Panc1 (cell line): ENCODE data around the gene TRAF2. TPM values are rescaled to one million over a fixed set of nuclear protein-coding genes. Genes with fewer than 3 reads are reported as not detected.

Experiments used
- ATAC-seq: fragments of 200-7000 bp; cut with Tn5 transposase; 2 replicates; pipeline ENCODE4 v1.9.1; 2020; ENCODE audit warnings: mild to moderate bottlenecking, moderate library complexity
- BruUV-seq: library from RNA; stranded (reverse); fragments of 400-500 nt; replicated peaks from 2 replicates; lab custom pipeline; 2021; lab: Mats Ljungman, UMichigan
- CTCF ChIA-PET: fragments of 300-600 bp; sonication (Branson Sonifier 250); formaldehyde crosslinking; loops from one replicate; lab custom pipeline; 2022; ENCODE audit warnings: antibody characterized with exemption; lab: Charles Lee
- POLR2A ChIA-PET: fragments of 300-600 bp; sonication (Branson Sonifier 250); formaldehyde crosslinking; loops from one replicate; lab custom pipeline; 2022; ENCODE audit warnings: antibody characterized with exemption; lab: Charles Lee
- DNase-seq: peaks from one replicate; pipeline ENCODE4 v3.0.0-alpha.2; 2010; ENCODE audit warnings: low read depth, low spot score
- H3K27ac ChIP-seq: 2 replicates; pipeline ENCODE4 v1.5.1; 2011; ENCODE audit warnings: mild to moderate bottlenecking, low read length, inconsistent platforms
- H3K27me3 ChIP-seq: fragments of 200-500 bp; sonication (Bioruptor generic); 2 replicates; pipeline ENCODE4 v1.6.0; 2014; ENCODE audit warnings: low read length, inconsistent platforms; ENCODE audit not compliant: control insufficient read depth, insufficient read depth
- H3K36me3 ChIP-seq: fragments of 200-500 bp; sonication (Bioruptor generic); 2 replicates; pipeline ENCODE4 v1.5.1; 2014; ENCODE audit warnings: inconsistent platforms, mild to moderate bottlenecking, low read length, moderate library complexity; ENCODE audit not compliant: control insufficient read depth, insufficient read depth
- H3K4me1 ChIP-seq: 2 replicates; pipeline ENCODE4 v1.5.1; 2011; ENCODE audit warnings: inconsistent platforms, mild to moderate bottlenecking, low read length, moderate library complexity; ENCODE audit not compliant: control insufficient read depth, insufficient read depth
- H3K4me3 ChIP-seq, 2 experiments: 2 replicates each; pipeline ENCODE4 v1.5.1; 2011 to 2012; ENCODE audit warnings: low read depth in 2 of 2, low read length in 2 of 2, mild to moderate bottlenecking in 2 of 2, inconsistent platforms in 1 of 2, moderate library complexity in 1 of 2
- H3K9me3 ChIP-seq: fragments of 200-500 bp; sonication (Bioruptor generic); 2 replicates; pipeline ENCODE4 v1.5.1; 2014; ENCODE audit warnings: low read depth, mild to moderate bottlenecking, inconsistent platforms, low read length, moderate library complexity; ENCODE audit not compliant: control insufficient read depth, insufficient read depth
- POLR2AphosphoS5 ChIP-seq: IDR thresholded peaks from 2 replicates; pipeline ENCODE4 v1.6.1; 2012; ENCODE audit warnings: mild to moderate bottlenecking, low read depth, low read length, moderate library complexity
- SIN3A ChIP-seq: IDR thresholded peaks from 2 replicates; pipeline ENCODE4 v1.6.1; 2012; ENCODE audit warnings: low read depth, mild to moderate bottlenecking, low read length, moderate library complexity, borderline replicate concordance; ENCODE audit not compliant: insufficient read depth
- TCF7L2 ChIP-seq: IDR thresholded peaks from 2 replicates; pipeline ENCODE4 v1.6.1; 2011; ENCODE audit warnings: mild to moderate bottlenecking, low read depth, low read length, inconsistent platforms
- in situ Hi-C: cut with HindIII; loops from 2 replicates; pipeline ENCODE4 v1.10.0; 2016; ENCODE audit warnings: low sequenced_read_pairs, low pct_unique_long_range_greater_than_20kb
- intact Hi-C: fragments of 100-400 bp; cut with micrococcal nuclease; formaldehyde crosslinking; loops from one replicate; pipeline ENCODE4 v1.10.0; 2022; ENCODE audit not compliant: unreplicated experiment
- total RNA-seq: library from RNA; stranded (reverse); gene quantifications from one replicate; pipeline ENCODE4 v1.2.1, GENCODE V29; 2021; ENCODE audit not compliant: unreplicated experiment
- TF ChIP-seq, protein P1 (sequence below), 2 experiments: IDR thresholded peaks; 2 replicates each; pipeline ENCODE4 v1.6.1; 2011 to 2012; ENCODE audit warnings: low read depth in 2 of 2, control low read depth in 1 of 2, low read length in 1 of 2, mild to moderate bottlenecking in 1 of 2, moderate library complexity in 1 of 2; ENCODE audit not compliant: insufficient read depth in 1 of 2
- TF ChIP-seq, protein P2 (sequence below): fragments of 450-650 bp; IDR thresholded peaks from 2 replicates; pipeline ENCODE4 v1.5.1; 2017; ENCODE audit warnings: mild to moderate bottlenecking

TRAF2 gene
- total RNA-seq, 1 experiment from 2014 or later = 48.7 TPM

DNA sequence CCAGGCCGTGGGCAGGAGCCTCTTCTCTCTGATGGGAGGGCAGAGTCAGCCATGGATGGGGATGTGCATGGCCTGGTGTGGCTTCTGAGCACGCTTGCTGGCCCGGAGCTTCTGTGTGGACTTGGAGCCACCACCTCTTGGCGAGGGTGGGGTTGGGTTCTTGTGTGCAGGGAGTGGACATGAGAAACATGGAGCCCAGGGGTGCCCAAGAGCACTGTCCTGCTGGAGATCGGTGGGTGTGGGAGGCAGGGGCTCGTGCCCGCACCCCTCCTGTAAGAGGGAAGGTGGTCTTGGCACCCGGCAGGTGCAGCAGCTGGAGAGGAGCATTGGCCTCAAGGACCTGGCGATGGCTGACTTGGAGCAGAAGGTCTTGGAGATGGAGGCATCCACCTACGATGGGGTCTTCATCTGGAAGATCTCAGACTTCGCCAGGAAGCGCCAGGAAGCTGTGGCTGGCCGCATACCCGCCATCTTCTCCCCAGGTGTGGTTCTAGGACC, 34.5 kb downstream of the TRAF2 start:
- in situ Hi-C loops = no loop called here
- Histone ChIP-seq H3K9me3 (no peaks in the 10 kb centered on the region), H3K4me1 (no peaks in the 10 kb centered on the region), H3K27ac (no peak overlapping the region), H3K27me3 (no peaks in the 10 kb centered on the region), H3K36me3 (peaks cover 3% of the 10 kb centered on the region; the same call in 1 of the 2 replicates), H3K4me3 (no peak overlapping the region)
- intact Hi-C loops = no loop called here
- no TSS peak for BruUV-seq
- POLR2A ChIA-PET = interaction anchor here (0.6 kb wide), 1 partner anchor 16 kb away, joined by 3 read pairs; no protein-coding TSS in a partner anchor
- DNase-seq = no peak
- TF ChIP-seq TCF7L2 (no peak), SIN3A (no peak), POLR2AphosphoS5 (no peak)
- TF ChIP-seq, protein P1, sequence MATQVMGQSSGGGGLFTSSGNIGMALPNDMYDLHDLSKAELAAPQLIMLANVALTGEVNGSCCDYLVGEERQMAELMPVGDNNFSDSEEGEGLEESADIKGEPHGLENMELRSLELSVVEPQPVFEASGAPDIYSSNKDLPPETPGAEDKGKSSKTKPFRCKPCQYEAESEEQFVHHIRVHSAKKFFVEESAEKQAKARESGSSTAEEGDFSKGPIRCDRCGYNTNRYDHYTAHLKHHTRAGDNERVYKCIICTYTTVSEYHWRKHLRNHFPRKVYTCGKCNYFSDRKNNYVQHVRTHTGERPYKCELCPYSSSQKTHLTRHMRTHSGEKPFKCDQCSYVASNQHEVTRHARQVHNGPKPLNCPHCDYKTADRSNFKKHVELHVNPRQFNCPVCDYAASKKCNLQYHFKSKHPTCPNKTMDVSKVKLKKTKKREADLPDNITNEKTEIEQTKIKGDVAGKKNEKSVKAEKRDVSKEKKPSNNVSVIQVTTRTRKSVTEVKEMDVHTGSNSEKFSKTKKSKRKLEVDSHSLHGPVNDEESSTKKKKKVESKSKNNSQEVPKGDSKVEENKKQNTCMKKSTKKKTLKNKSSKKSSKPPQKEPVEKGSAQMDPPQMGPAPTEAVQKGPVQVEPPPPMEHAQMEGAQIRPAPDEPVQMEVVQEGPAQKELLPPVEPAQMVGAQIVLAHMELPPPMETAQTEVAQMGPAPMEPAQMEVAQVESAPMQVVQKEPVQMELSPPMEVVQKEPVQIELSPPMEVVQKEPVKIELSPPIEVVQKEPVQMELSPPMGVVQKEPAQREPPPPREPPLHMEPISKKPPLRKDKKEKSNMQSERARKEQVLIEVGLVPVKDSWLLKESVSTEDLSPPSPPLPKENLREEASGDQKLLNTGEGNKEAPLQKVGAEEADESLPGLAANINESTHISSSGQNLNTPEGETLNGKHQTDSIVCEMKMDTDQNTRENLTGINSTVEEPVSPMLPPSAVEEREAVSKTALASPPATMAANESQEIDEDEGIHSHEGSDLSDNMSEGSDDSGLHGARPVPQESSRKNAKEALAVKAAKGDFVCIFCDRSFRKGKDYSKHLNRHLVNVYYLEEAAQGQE (IDR thresholded peaks at IDR 0.05; ENCODE audit: insufficient read depth in 1 of 2, low read depth in 2 of 2, low read length in 1 of 2) = no peak
- TF ChIP-seq, protein P2, sequence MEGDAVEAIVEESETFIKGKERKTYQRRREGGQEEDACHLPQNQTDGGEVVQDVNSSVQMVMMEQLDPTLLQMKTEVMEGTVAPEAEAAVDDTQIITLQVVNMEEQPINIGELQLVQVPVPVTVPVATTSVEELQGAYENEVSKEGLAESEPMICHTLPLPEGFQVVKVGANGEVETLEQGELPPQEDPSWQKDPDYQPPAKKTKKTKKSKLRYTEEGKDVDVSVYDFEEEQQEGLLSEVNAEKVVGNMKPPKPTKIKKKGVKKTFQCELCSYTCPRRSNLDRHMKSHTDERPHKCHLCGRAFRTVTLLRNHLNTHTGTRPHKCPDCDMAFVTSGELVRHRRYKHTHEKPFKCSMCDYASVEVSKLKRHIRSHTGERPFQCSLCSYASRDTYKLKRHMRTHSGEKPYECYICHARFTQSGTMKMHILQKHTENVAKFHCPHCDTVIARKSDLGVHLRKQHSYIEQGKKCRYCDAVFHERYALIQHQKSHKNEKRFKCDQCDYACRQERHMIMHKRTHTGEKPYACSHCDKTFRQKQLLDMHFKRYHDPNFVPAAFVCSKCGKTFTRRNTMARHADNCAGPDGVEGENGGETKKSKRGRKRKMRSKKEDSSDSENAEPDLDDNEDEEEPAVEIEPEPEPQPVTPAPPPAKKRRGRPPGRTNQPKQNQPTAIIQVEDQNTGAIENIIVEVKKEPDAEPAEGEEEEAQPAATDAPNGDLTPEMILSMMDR = no peak
- CTCF ChIA-PET = interaction anchor here (0.7 kb wide), 1 partner anchor 21 kb away, joined by 5 read pairs; no protein-coding TSS in a partner anchor
- ATAC-seq = no peak

DNA sequence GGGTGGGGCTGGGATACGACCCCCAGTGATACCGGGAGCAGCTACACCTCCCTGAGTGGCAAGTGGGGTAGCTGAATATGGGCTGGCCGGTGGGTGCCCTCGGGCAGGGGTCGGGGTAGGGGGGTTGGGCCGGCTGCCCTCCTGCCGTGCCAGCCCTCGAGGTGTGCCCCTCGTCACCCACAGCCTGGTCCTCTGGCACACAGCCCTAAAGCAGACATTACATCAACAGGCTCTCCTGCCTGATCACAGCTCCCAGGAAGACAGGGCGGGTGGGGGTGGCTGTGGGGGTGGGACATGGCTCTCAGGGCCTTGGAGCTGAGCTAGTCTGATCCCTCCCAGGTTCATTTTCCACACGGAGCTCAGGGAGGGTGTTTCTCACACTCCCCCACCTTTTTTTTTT, 35.0 kb downstream of the TRAF2 start:
- in situ Hi-C loops (no loop called here), intact Hi-C loops (no loop called here)
- DNase-seq (no peak), ATAC-seq (no peak)
- BruUV-seq = no TSS peak
- Histone ChIP-seq H3K4me1 (no peaks in the 10 kb centered on the region), H3K36me3 (peaks cover 3% of the 10 kb centered on the region; the same call in 1 of the 2 replicates), H3K27me3 (no peaks in the 10 kb centered on the region), H3K9me3 (no peaks in the 10 kb centered on the region), H3K4me3 (no peak overlapping the region), H3K27ac (no peak overlapping the region)
- TF ChIP-seq, protein P1 (IDR thresholded peaks at IDR 0.05; ENCODE audit: insufficient read depth in 1 of 2, low read depth in 2 of 2, low read length in 1 of 2) = no peak
- no peak for TF ChIP-seq TCF7L2
- TF ChIP-seq POLR2AphosphoS5 = no peak
- ChIA-PET CTCF (interaction anchor here (0.7 kb wide), 1 partner anchor 22 kb away, joined by 5 read pairs; no protein-coding TSS in a partner anchor), POLR2A (no interaction called here)
